HepG2 (cell line): ENCODE measurements around the gene IMMT. TPM values are rescaled to one million over a fixed set of nuclear protein-coding genes. Genes with fewer than 3 reads are reported as not detected.

Experiments used
- BHLHE40 ChIP-seq: IDR thresholded peaks from 2 replicates; pipeline ENCODE4 v1.6.1; 2011; ENCODE audit warnings: low read length, improper control_type of control experiment
- FOXJ3 ChIP-seq: sonication (generic); formaldehyde crosslinking; IDR thresholded peaks from 2 replicates; pipeline ENCODE4 v1.4.0; 2020; ENCODE audit warnings: missing genetic modification reagents, mild to moderate bottlenecking, borderline replicate concordance
- HMG20B ChIP-seq: conservative IDR thresholded peaks from 2 replicates; pipeline ENCODE4 v1.6.1; 2016; ENCODE audit warnings: missing genetic modification reagents, missing compliant biosample characterization
- NFIC ChIP-seq: IDR thresholded peaks from 2 replicates; pipeline ENCODE4 v1.6.1; 2012; ENCODE audit warnings: mild to moderate bottlenecking, low read length, inconsistent platforms
- NPAS2 ChIP-seq: sonication (generic); formaldehyde crosslinking; IDR thresholded peaks from 2 replicates; pipeline ENCODE4 v1.8.0; 2022; ENCODE audit warnings: mild to moderate bottlenecking, missing genetic modification reagents, borderline replicate concordance
- RORA ChIP-seq: sonication (generic); formaldehyde crosslinking; IDR thresholded peaks from 2 replicates; pipeline ENCODE4 v1.5.0; 2020; ENCODE audit warnings: mild to moderate bottlenecking, missing genetic modification reagents, moderate library complexity
- SOX13 ChIP-seq, 3 experiments: fragments of 450-650 bp in 1 of 3; sonication (generic) in 1 of 3; formaldehyde crosslinking in 1 of 3; IDR thresholded peaks in 2 of 3; conservative IDR thresholded peaks in 1 of 3; 2 replicates each; pipeline versions ENCODE4 v1.5.0 to v1.6.1; 2016 to 2020; ENCODE audit warnings: antibody characterized with exemption in 1 of 3, mild to moderate bottlenecking in 1 of 3, missing compliant biosample characterization in 1 of 3, missing genetic modification reagents in 1 of 3, moderate library complexity in 1 of 3
- XRCC5 ChIP-seq: fragments of 200-400 bp; formaldehyde crosslinking; optimal IDR thresholded peaks from 2 replicates; pipeline ENCODE3; 2017; ENCODE audit warnings: mild to moderate bottlenecking, low read length
- ZNF235 ChIP-seq: sonication (generic); formaldehyde crosslinking; IDR thresholded peaks from 2 replicates; pipeline ENCODE4 v1.8.1; 2023; ENCODE audit warnings: mild to moderate bottlenecking, missing genetic modification reagents, borderline replicate concordance
- ZNF30 ChIP-seq: sonication (generic); formaldehyde crosslinking; IDR thresholded peaks from 2 replicates; pipeline ENCODE4 v1.5.0; 2020; ENCODE audit warnings: mild to moderate bottlenecking, missing genetic modification reagents
- ZNF431 ChIP-seq: sonication (generic); formaldehyde crosslinking; IDR thresholded peaks from 2 replicates; pipeline ENCODE4 v1.9.0; 2022; ENCODE audit warnings: missing genetic modification reagents, low read depth, mild to moderate bottlenecking, borderline replicate concordance
- ZNF709 ChIP-seq: sonication (generic); formaldehyde crosslinking; IDR thresholded peaks from 2 replicates; pipeline ENCODE4 v1.5.0; 2020; ENCODE audit warnings: mild to moderate bottlenecking, missing genetic modification reagents
- polyA plus RNA-seq, 8 experiments: library from polyadenylated mRNA; depleted of rRNA in 3 of 8; stranded (reverse) in 7 of 8; unstranded in 1 of 8; fragments of >200 nt; fragmentation: Illumina TruSeq in 4 of 8; extraction: Trizol in 4 of 8; gene quantifications; 2 replicates each; pipeline versions ENCODE4 v1.2.1 to v1.2.3, GENCODE V29; 2011 to 2016; ENCODE audit warnings: low read depth in 4 of 8, missing spikeins in 1 of 8, mixed read lengths in 1 of 8; ENCODE audit not compliant: insufficient read depth in 1 of 8
- total RNA-seq, 5 experiments: library from RNA; depleted of rRNA; stranded (reverse); fragments of >200 nt; fragmentation: Illumina TruSeq; extraction: Trizol; gene quantifications; 2 replicates each; pipeline ENCODE4 v1.2.3, GENCODE V29; 2016; ENCODE audit warnings: low read depth in 1 of 5
- TF ChIP-seq, protein P1 (sequence below): sonication (generic); formaldehyde crosslinking; IDR thresholded peaks from 2 replicates; pipeline ENCODE4 v1.9.0; 2021; ENCODE audit warnings: missing genetic modification reagents, borderline replicate concordance
- TF ChIP-seq, protein P2 (sequence below): IDR thresholded peaks from 2 replicates; pipeline ENCODE4 v1.6.1; 2016; ENCODE audit warnings: low read depth
- TF ChIP-seq, protein P3 (sequence below): IDR thresholded peaks from 2 replicates; pipeline ENCODE4 v1.6.1; 2016; ENCODE audit warnings: mild to moderate bottlenecking
- TF ChIP-seq, protein P4 (sequence below): sonication (generic); formaldehyde crosslinking; IDR thresholded peaks from 2 replicates; pipeline ENCODE4 v1.4.0; 2020; ENCODE audit warnings: mild to moderate bottlenecking, missing genetic modification reagents, borderline replicate concordance
- TF ChIP-seq, protein P5 (sequence below): sonication (generic); formaldehyde crosslinking; IDR thresholded peaks from 2 replicates; pipeline ENCODE4 v1.8.1; 2023; ENCODE audit warnings: mild to moderate bottlenecking, inconsistent platforms, moderate library complexity, missing genetic modification reagents, borderline replicate concordance

Gene IMMT
- total and polyA plus RNA-seq, 2 of the 13 experiments (the other 11 are each of a cell fraction or from before 2014, with no cell fraction given): 63.5 to 119 TPM

DNA sequence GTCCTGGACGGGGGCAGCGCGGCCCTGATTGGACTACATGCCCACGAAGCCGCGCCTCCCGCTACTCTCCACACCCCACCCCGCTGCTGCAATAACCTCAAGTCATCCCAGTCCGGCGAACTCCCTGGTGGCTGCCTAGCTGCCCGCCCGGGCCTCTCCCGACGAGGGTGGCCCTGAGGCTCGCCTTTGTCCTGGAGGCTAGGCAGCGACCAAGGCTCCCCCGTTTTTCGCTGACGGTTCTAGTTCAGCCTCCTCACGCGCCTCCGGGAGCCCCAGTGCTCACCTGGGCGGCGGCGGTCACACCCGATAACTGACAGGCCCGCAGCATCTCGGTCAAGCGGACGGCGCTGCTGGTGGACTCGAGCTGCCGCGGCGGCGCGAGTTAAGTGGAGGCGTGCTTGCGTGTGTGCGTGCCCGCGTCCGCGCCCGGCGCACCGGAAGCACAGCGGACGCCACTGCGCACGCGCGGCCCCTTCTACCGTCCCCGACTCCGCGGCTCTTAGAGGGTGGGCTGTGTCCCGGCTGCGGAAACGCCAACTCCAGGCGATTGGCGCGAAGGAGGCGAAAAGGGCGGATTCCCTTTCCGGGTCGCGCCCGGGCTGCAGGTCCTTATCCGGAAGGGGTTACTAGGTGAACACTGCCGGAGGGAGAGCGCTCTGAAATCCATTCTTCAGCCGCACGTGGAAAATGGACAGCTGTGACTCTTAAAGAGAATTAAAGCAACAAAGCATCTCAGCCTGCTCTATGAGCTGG is at the start of gene IMMT (continued):
- peak; percentile 80 for TF ChIP-seq ZNF235 (CRISPR knock-in tag)
- TF ChIP-seq, protein P1, sequence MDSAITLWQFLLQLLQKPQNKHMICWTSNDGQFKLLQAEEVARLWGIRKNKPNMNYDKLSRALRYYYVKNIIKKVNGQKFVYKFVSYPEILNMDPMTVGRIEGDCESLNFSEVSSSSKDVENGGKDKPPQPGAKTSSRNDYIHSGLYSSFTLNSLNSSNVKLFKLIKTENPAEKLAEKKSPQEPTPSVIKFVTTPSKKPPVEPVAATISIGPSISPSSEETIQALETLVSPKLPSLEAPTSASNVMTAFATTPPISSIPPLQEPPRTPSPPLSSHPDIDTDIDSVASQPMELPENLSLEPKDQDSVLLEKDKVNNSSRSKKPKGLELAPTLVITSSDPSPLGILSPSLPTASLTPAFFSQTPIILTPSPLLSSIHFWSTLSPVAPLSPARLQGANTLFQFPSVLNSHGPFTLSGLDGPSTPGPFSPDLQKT (CRISPR knock-in tag): peak; percentile 95; the same call in 1 of the 2 replicates
- TF ChIP-seq, protein P2, sequence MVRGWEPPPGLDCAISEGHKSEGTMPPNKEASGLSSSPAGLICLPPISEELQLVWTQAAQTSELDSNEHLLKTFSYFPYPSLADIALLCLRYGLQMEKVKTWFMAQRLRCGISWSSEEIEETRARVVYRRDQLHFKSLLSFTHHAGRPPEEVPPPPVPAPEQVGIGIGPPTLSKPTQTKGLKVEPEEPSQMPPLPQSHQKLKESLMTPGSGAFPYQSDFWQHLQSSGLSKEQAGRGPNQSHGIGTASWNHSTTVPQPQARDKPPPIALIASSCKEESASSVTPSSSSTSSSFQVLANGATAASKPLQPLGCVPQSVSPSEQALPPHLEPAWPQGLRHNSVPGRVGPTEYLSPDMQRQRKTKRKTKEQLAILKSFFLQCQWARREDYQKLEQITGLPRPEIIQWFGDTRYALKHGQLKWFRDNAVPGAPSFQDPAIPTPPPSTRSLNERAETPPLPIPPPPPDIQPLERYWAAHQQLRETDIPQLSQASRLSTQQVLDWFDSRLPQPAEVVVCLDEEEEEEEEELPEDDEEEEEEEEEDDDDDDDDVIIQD (CRISPR knock-in tag): no peak; the same call in 1 of the 2 replicates
- TF ChIP-seq SOX13 (IDR thresholded peaks at IDR 0.05): no peak
- peak; percentile 7 to 63; a peak in 1 of 4 replicates for TF ChIP-seq SOX13 (CRISPR knock-in tag; conservative IDR thresholded peaks at IDR 0.05 in 1 of 2, IDR thresholded peaks at IDR 0.05 in 1 of 2)
- peak; percentile 72 for TF ChIP-seq FOXJ3 (CRISPR knock-in tag)
- TF ChIP-seq RORA (CRISPR knock-in tag): no peak
- peak; percentile 68 for TF ChIP-seq XRCC5
- TF ChIP-seq, protein P3, sequence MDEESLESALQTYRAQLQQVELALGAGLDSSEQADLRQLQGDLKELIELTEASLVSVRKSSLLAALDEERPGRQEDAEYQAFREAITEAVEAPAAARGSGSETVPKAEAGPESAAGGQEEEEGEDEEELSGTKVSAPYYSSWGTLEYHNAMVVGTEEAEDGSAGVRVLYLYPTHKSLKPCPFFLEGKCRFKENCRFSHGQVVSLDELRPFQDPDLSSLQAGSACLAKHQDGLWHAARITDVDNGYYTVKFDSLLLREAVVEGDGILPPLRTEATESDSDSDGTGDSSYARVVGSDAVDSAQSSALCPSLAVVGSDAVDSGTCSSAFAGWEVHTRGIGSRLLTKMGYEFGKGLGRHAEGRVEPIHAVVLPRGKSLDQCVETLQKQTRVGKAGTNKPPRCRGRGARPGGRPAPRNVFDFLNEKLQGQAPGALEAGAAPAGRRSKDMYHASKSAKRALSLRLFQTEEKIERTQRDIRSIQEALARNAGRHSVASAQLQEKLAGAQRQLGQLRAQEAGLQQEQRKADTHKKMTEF (CRISPR knock-in tag): peak; percentile 96
- no peak; the same call in 1 of the 2 replicates for TF ChIP-seq HMG20B (CRISPR knock-in tag)
- TF ChIP-seq ZNF709 (CRISPR knock-in tag): peak; percentile 85; the same call in 1 of the 2 replicates
- peak; percentile 52 for TF ChIP-seq BHLHE40
- no peak for TF ChIP-seq NPAS2 (CRISPR knock-in tag)
- no peak for TF ChIP-seq ZNF30 (CRISPR knock-in tag)
- 0 out of 2 replicates have a peak, but pooled peaks have one; percentile 23 for TF ChIP-seq NFIC
- TF ChIP-seq, protein P4, sequence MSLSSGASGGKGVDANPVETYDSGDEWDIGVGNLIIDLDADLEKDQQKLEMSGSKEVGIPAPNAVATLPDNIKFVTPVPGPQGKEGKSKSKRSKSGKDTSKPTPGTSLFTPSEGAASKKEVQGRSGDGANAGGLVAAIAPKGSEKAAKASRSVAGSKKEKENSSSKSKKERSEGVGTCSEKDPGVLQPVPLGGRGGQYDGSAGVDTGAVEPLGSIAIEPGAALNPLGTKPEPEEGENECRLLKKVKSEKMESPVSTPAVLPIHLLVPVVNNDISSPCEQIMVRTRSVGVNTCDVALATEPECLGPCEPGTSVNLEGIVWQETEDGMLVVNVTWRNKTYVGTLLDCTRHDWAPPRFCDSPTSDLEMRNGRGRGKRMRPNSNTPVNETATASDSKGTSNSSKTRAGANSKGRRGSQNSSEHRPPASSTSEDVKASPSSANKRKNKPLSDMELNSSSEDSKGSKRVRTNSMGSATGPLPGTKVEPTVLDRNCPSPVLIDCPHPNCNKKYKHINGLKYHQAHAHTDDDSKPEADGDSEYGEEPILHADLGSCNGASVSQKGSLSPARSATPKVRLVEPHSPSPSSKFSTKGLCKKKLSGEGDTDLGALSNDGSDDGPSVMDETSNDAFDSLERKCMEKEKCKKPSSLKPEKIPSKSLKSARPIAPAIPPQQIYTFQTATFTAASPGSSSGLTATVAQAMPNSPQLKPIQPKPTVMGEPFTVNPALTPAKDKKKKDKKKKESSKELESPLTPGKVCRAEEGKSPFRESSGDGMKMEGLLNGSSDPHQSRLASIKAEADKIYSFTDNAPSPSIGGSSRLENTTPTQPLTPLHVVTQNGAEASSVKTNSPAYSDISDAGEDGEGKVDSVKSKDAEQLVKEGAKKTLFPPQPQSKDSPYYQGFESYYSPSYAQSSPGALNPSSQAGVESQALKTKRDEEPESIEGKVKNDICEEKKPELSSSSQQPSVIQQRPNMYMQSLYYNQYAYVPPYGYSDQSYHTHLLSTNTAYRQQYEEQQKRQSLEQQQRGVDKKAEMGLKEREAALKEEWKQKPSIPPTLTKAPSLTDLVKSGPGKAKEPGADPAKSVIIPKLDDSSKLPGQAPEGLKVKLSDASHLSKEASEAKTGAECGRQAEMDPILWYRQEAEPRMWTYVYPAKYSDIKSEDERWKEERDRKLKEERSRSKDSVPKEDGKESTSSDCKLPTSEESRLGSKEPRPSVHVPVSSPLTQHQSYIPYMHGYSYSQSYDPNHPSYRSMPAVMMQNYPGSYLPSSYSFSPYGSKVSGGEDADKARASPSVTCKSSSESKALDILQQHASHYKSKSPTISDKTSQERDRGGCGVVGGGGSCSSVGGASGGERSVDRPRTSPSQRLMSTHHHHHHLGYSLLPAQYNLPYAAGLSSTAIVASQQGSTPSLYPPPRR: peak; percentile 77; the same call in 1 of the 2 replicates
- TF ChIP-seq ZNF431 (CRISPR knock-in tag): peak; percentile 96
- TF ChIP-seq, protein P5, sequence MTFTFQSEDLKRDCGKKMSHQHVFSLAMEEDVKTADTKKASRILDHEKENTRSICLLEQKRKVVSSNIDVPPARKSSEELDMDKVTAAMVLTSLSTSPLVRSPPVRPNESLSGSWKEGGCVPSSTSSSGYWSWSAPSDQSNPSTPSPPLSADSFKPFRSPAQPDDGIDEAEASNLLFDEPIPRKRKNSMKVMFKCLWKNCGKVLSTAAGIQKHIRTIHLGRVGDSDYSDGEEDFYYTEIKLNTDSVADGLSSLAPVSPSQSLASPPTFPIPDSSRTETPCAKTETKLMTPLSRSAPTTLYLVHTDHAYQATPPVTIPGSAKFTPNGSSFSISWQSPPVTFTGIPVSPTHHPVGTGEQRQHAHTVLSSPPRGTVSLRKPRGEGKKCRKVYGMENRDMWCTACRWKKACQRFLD (CRISPR knock-in tag): no peak; the same call in 1 of the 2 replicates
